Urothelium cell line (cell line): ENCODE results near the gene DLX1.
A peak's percentile ranks its signal among the peaks of the same experiment; 100 is the strongest.
"Not testable (repeated sequence)": the region's sequence is repeated elsewhere in the genome, so short reads cannot be mapped to it uniquely, and the experiment has no call there.

Experiments used
- DNase-seq: peaks from one replicate; pipeline ENCODE4 v3.0.0; 2011; ENCODE audit warnings: low spot score, mixed read lengths
- FAIRE-seq: peaks from 2 replicates; lab custom pipeline; 2011; peaks lifted over from hg19 to GRCh38; lab: Jason Lieb, UNC

DLX1 gene

DNA sequence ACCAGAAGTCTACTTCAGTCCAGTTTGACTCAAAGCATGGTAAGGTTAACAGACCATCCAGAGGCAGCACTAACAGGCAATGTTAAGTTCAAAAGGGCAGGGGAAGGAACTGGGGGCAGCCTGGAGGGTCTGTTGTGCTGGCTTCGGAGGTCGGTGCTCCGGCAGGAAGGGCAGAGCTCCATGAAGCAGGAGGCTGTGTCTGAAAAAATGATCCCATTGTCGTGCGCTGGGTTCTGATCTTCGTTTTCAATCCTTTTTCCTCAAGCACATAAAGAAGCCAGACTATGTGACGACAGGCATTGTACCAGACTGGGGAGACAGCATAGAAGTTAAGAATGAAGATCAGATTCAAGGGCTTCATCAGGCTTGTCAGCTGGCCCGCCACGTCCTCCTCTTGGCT lies 21.9 kb upstream of the DLX1 start:
- no peak for DNase-seq
- FAIRE-seq, result no peak

DNA sequence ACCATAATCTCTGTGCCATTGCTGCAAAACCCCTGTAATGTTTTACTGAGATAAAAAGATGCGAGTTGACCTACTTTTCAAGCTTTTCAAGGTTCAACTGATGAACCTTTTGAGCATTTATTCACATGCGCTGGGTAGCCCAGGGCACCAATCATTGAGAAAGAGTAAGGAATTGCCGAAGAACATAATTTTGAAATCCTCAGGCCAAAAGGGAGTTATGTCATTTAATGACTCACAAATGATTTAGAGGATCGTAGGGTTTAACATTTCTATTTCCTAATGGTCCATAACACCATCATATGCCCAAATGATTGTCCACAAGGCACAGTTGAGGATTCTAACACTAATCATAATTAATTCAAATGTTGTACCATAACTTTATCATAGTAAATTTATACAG lies 20.2 kb upstream of the DLX1 start:
- DNase-seq (no peak), FAIRE-seq (no peak)

DNA sequence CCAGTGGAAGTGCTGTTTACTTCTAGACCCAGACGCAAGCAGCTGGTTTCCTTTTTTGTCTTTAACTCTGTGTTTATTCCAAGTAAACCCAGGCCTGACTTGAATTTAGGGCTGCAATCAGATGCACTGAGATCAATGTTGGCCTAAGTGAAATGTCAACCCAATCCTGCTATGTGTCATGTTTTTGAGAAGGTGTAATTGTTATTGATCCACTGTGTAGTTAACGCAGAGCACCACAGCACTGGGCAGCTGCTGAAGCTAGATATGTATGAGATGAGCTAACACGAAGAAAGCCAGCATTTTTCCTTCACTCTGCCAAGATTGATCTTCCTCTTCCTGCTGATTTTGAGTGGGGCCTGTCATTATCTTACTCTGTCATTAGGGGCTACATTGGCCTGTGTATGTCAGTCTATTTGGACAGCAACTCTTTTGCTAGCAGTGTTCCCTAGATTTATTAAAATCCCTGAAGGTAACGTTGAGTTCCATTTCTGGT lies 18.9 kb upstream of the DLX1 start:
- peak; percentile 23 for FAIRE-seq
- no peak for DNase-seq

DNA sequence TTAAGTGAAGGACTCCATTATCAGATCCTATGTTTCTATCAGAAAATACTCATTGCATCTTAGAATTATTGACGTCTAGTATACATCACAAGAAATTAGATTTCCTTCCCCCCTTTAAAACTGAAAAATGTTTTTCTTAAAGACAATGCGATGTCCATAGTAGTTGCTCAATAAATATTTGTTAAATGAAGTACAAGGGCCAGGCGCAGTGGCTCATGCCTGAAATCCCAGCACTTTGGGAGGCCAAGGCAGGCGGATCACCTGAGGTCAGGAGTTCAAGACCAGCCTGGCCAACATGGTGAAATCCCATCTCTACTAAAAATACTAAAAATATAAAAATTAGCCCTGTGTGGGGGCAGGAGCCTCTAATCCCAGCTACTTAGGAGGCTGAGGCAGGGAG lies 17.4 kb upstream of the DLX1 start:
- DNase-seq, result not testable (repeated sequence)

DNA sequence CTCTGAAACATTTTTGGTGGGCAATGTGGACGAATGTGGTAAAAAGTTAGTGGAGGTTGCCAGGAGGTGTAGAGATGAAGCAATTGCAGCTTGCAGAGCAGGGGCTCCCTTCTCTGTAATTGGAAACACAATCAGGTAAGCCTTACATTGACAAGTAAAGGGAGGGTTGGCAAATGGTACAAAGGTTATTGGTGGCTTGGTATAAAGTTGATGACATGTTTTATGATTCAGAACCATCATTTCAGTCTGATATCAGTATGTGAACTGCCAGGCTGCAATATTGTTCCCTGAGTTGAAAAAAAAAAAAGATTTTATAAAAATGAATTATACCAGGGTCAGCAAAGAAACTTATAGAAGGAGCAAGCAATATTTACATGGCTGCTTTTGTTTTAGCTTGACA lies 14.4 kb upstream of the DLX1 start:
- FAIRE-seq, result no peak
- no peak for DNase-seq

More for the DNA sequence above, 17.4 kb upstream of the DLX1 start:
- FAIRE-seq, result not testable (repeated sequence)

DNA sequence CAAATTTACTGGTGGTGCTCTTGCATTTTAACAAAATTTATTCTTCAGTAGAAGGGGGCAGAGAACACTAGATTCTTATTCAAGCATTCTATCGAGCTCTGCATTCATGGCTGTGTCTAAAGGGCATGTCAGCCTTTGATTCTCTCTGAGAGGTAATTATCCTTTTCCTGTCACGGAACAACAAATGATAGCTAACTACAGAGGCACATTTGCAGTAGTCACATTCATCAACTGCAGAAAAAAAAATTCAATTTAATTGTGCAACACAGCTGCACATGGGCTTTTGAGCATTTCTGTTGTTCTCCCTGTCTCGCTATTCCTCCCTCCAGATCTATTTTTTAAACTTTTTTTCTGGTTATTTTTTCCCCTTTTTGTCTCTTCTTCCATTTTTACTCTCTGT lies 13.0 kb upstream of the DLX1 start:
- FAIRE-seq (no peak), DNase-seq (no peak)

DNA sequence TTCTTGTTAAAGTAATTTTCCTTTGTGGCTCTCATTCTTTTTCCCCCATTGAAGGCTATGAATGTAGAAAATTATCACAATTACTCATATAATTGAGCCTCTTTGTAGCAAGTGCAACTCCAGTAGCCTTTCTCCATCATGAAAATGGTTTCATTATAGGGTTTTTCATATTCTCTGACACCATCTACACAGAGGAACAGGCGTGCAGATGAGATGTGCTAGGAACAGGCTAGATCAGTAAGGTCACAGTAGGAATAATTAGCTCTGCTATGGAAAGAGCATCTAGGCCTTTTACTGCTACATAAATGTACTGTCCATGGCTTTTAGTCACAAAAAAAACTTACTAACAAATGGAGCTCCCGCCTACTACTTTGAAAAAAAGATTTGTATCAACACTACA lies 12.6 kb upstream of the DLX1 start:
- DNase-seq (no peak), FAIRE-seq (no peak)

DNA sequence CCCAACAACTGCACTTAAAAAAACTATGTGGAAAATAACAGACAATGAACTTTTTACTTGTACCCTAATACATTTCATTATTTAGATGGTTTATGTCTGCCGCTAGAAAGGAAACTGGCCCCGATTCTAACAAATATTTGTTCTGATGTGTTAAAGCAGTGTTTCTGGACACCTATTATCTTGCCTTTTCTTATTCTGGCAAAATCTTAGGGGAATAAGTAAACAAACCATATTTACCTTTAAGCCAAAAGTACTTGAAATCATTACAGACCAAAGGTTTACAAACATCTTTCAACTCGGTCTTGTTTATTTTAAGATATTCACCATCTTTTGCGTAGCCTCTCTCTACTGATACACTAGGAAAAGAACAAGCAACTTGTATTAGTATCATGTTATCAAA lies 11.8 kb upstream of the DLX1 start:
- no peak for DNase-seq
- no peak for FAIRE-seq

DNA sequence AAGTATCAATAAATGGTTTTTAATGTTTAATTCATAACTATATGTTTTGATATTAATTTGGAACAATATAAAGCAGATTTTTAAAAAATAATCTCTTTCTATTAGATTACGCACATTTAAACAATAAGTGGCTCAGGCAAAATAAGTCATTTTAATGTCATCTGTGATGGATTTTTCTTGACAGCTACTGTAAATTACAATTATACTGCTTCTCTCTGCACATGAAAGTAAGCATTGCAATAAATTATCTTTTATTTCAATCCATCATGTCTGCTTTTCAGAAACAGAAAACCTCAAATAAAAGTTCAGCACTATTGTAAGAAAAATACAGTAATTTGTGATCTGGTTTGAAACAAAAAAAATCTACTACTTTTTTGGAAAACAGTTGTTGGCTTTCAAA lies 11.1 kb upstream of the DLX1 start:
- no peak for DNase-seq
- no peak for FAIRE-seq

DNA sequence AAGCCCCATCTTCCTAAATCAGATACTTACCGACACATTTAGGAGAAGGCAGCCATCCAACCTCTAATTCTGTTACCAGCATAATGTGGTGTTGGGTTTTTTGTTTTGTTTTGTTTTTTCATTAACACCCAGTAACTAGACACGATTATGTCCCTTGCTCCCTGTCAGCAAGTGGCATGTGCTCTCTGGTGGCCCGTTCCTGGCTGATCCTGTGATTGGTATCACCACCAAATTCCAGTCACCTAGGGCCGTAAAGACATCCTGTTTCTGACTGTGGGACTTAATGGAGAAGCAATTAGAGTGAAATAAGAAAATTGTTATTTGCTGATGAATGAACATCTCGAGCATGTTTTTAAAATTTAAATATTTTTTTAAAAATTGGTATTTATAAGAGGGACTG lies 5.9 kb upstream of the DLX1 start:
- no peak for DNase-seq
- no peak for FAIRE-seq

DNA sequence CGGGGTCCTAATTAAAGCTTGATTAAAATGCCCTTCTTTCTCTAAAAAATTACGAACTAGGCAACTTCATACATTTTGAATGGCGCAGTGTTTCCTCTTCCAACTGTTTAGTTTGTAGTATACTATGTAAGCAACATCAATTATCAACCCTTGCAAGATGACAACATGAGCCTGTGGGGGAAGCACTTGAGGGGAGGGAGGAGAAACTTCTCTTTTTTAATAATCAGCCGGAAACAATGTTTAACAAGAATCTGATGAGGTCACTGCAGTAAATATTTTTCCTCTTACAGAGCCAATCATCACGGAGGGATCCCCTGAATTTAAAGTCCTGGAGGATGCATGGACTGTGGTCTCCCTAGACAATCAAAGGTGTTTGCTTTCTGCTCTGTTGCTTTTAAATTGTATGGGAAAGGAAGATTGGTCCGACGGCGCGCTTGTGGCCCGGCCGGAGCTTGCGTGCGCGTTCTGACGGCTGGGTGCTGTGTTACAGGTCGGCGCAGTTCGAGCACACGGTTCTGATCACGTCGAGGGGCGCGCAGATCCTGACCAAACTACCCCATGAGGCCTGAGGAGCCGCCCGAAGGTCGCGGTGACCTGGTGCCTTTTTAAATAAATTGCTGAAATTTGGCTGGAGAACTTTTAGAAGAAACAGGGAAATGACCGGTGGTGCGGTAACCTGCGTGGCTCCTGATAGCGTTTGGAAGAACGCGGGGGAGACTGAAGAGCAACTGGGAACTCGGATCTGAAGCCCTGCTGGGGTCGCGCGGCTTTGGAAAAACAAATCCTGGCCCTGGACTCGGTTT lies 5.3 kb upstream of the DLX1 start:
- no peak for FAIRE-seq
- no peak for DNase-seq

DNA sequence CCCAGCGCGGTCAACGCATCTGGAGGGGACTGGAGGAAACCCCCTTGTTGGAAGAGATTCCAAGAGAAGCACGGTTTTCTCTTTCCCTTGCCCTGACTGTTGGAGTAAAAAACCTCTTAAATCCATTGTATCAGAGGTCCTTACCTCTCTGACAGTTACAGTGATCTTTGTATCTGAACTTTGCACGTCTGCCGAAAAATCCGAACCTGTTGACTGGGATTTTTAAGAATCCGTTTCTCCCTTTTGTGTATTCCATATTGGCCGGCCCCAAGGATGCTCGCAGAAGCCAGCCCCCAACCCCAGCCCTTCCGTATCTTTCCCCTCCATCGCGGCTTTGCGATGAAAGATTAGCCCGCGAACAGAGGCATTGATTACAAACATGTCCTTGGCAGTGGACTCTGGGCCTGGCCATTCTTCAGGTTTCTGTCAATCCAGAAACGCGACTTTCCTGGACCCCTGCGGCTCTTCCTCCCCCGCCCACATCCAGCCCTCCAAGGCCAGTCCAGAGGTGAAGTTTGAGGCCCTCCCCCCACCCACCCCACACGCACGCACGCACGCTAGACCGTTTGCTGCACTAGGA lies 4.6 kb upstream of the DLX1 start:
- DNase-seq (no peak), FAIRE-seq (no peak)

DNA sequence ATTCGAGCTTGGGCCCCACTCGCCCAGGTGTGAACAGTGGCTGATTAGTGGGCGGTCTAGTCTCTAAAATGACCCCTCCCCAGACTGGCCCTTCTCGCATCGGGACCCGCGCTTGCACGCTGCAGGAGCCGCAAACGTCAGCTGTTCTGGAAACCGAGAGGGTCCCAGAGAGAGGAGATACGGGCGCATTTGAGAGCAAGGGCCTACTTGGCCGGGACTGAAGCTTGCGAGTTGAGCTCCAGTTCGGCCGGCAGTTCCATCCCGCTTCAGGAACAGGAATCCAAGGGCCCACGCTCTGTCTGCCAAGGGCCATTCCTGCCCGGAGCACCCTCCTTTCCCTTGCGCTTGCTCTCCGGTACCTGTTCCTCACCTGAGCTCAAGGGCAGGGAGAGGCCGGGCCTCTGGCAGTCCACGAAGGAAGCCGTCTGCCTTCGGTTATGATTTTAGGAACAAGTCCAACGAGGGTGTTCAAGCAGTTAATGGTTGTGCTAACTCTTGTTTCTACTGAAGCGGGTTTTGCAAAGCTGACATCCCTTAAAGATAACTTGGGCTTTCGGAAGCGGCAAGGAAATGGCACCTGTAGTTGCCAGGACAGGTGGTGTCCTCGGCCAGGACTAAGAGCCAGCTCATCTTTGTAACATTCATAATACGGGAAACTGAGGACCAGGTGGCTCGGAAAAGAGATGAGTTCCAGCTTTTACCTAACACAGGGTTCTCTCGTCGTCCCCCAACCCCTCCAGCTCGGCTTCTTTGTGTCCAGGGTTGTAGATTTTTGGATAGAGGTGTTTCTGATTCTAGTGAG lies 3.9 kb upstream of the DLX1 start:
- DNase-seq (no peak), FAIRE-seq (no peak)

DNA sequence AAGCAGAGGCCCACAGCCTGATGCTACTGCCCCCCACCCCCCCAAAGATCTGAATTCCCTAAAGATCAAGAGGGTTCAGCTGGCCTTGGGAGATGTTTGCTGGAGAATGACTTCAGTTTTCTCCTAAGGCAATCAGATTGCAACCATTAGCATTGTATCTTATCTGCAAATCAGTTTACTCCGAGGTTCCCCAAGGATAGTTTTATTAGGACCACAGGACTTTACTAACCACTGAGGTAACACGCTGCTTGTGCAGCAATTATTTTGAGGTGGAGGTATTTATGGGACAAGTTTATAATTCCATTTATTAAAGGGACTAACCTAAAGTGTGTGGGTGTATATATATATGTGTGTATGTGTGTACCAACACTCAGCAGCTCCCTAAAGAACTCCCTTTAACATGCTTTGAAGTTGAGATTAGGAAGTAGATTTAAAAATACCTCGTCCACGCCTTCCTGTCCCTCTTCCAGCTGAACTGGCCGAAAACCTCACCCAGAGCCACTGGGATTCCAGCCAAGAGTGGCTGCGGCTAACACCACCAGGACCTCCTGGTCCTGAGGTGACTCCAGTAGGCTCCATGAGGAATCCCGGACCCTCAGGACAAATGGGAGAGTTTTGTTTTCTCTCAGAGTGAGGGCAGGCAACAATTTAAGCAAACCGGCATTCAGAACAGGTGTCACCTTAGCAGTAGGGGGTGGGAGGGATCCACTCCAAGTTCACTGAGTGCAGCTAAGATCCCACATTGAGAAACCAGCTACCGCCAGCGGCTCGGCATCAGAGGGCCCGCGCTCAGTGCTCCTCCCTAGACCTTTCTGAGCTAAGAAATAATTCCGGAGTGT lies 3.0 kb upstream of the DLX1 start:
- DNase-seq, result no peak
- FAIRE-seq, result no peak

DNA sequence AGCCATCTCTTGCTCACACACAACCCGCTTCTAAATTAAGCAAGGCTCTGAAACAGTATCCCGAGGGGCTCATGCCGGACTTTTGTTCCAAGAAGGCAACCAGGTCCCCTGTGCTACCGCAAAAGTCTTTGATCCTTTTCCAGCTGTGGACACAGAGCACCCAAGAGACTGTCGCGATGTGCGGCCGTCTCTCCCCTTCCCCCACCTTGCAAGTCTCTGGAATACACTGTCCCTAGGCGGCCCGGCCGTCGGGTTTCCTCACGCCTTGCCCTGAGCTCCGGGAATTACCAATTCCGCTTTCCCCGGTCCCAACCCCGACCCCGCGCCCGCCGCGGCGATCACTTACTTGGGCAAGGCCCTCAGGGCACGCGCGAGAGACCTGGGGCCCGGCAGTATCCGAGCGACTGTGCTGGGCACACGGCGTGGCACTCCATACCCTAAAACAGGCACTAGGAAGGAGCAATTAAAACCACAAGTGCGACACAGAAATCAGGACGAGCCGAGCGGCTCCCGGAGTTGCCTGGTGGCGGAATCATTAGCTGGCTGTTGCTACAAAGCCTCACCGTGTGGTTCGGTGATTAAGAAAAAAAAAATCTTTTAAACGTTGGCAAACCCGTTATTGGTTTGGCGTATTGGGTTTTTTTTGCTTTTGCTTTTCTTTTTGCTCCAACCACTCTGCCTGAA lies 2.2 kb upstream of the DLX1 start:
- DNase-seq (no peak), FAIRE-seq (no peak)

DNA sequence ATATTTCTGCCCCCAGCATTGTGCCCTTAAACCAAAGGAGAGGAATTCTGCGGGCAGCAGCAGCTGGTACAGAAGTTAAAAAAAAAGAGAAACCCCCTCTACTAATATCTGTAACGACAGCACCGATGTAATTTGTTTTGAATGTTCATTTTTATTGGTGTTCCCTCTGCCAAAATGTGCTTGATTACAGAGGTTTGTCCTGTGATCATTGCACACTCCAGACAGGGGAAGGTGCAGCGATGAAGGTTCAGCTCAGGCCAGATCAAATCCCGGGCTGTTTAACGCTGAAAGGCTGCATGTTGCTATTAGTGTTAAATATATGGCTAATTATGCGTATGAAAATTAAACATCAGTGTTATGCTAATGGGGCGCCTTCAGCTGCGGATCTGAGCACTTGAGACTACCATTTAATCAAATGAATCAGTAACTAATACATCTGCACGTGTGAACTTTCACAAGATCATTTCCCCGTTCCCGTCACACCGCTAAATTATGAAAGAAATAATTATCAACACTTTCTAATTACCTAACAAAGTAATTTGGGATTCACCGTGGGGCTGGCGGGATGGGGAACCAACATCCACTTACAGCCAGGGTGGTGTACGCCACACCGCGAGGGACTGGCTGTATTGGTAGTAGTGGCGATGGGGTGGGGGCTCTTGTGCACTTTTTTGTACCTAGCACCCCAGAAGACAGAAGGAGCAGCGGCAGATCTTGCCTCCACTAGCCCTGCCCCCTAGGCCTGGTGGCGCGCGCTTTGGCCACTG lies 1.5 kb upstream of the DLX1 start:
- DNase-seq (no peak), FAIRE-seq (no peak)

DNA sequence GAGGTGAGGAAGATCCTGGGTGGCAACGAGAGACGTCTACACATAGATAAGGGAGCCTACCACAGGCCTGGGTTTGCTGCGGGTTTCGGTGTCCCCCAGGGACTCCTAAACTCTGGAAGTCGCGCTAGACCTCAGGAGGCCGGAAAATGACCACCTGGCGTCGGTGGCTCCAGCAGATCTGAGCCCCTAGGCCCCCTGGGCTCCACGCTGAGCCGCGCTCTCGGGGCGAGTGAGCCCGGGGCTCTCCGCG lies 987 bp upstream of the DLX1 start:
- no peak for DNase-seq
- FAIRE-seq, result no peak

DNA sequence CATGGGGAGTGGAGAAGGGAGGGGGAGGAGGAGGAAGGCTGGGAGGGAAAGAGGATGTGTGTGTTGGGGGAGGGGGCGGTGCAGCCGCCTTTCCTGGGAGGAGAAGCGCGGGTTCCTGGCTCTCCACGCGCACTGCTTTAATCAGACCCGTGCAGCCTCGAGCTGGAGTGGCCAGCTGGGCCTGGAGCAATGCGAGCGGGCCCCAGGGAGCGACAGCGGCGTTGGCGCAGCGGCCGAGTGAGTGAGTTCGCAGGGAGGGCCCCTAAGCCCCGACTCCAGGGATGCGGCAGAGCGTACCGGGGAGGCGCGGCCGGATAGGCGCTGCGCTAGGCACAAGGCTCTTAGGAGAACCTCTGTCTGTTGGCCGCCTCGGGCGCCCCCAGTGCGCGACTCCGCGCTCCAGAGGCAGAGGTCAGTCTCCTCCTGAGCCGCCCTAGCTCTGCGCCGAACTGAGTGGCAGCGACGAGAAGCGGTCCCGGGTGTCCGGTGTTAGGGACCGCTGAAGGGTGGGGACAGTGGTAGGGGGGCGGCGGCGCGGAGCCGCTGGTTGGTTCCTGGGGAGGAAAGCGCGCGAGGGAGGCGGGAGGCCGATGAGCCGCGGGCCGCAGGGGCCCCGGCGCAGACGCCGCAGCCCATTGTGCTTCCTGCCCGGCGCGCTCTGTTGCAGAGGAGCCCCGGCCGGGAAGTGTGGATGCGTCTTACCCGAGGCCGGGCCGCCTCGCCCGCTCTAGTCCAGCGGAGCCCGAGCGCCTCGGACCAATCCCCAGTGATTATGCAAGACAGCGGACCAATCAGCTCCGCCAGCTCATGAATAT lies 455 bp upstream of the DLX1 start:
- FAIRE-seq (no peak), DNase-seq (no peak)
